GM19455 (cell line): ENCODE results near the gene MYOZ3.

Source experiments
- ATAC-seq: cut with Tn5 transposase; IDR thresholded peaks from one replicate; pipeline ENCODE4 v1.9.1; 2021; ENCODE audit not compliant: unreplicated experiment

The MYOZ3 gene

DNA sequence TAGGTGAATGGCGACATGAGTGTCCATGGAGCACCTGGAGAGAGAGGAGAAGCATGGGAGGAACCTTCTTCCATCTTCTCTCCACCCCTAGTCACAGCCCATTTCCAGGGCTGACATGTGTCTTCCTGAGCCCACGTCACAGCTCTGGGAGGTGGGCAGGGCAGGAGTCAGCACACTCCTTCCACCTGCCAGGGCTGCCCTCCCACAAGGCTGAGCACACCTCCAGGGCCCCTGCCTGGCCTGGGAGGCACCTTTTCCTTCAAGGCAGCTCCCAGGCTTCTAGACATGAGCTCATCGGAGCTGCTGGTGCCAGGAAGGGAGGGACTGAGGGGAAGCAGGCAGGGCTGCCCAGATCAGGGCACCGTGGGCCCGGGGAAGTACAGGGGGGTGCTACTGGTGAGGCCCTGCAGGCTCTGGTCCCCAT, 34.2 kb upstream of the MYOZ3 start:
- ATAC-seq = no peak

DNA sequence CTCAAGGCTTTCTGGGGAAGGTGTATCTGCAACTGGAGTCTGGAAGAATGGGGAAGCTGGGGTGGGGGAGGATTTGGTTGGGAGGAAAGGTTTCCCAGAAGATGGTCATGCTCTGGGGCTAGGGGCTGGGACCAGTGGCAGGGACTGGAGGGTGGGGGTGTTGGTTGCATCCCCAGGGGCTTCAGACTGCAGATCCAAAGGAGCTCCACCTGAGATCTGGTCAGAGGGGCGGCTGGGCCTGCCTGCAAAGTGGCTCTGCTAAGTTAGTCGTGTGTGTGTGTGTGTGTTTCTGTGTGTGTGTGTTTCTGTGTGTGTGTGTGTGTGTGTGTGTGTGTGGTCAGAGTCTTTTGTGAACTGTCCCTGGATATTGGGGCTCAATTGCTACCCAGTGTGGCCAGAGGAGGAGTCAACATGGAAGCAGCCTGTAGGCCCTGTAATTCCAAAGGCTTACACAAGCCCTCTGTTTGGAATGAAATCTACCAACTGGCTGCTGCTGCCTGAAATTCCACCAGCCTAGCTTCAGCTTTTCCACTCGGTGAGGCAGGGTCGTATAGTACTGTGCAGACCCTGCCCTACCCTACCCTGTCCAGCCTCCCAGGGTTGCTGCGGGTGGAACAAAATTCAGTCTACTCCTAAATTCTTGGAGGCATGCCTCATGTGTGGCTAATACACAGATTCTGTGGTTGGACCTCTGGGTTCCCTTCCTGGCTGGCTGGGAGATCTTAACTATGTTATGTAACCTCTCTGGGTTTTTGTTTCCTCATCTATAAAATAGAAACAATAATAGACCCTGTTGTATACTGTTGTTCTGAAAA, 33.1 kb upstream of the MYOZ3 start:
- ATAC-seq = no peak

DNA sequence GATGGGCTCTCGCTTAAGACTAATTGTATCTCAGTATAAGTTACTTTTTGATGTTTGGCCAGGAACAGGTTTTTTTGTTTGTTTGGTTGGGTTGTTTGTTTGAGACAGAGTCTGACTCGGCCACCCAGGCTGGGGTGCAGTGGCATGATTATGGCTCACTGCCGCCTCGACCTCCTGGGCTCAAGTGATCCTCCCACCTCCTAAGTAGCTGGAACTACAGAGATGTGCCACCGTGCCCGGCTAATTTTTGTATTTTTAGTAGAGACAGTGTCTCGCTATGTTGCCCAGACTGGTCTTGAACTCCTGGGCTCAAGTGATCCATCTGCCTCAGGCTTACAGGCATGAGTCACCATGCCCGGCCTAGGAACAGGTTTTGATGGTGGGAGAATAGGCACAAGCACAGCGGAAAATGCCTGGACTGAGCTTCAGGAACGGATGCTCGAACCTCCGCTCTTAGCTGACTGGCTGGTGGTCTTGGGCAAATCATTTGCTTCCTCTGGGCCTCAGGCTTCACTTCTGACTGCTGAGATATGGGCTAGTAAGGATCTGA, 32.0 kb upstream of the MYOZ3 start:
- no peak for ATAC-seq

DNA sequence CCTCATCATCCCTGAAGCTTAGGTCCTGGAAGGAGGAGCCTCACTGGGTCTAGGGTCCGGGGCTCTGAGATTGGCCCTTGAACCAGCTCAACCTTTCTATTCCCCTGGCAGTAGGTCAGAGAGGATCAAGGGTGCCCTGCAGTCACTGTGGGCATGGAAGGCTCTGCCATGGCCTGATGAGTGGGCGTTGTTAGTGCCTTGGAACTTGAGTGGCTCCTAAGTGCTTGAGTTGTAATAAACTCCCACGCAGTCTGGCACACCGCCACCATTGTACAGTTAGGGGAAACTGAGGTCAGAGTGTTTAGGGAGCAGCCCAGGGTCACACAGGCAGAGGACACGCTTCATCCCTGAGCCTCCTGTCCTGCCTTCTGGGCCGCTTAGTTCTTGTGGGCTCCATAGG, 31.0 kb upstream of the MYOZ3 start:
- no peak for ATAC-seq

DNA sequence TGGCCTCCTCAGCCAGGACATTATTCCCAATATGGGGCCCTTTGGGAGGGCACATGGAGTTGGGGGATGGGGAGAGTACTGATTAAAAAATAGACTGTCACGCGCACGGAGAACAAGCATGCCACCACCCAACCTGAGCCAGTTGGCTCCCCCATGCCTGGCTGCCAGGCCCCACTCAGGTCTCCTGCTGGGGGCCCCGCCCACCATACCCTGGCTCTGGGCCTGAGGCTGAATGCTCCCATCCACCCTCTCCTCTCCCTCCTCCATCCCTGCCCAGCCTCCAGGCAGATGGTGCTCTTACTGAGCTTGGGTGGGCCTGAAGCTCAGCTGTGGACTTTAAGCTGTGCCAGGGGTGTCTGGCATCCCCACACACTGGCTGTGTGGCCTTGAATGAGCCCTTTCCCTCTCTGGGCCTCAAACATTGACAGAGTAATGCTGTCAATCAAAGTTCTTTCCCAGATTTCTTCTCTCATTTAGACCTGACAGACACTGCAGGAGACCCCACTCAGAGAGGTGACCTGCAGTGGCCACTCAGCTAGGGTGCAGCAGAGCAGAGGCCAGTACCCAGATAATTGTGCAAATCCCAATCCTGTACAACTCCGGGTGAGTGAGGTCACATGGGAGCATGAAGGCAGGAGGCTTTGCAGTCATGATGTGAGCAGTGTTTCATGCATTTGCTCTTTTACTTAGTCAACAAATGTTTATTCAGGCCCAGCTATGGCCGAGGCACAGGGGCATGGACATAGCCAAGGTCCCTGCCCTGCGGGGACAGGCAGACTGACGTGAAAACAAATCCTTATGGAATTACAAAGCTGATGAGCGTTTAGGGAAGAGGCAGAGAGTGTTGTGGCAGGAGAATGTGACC, 30.4 kb upstream of the MYOZ3 start:
- ATAC-seq = no peak

DNA sequence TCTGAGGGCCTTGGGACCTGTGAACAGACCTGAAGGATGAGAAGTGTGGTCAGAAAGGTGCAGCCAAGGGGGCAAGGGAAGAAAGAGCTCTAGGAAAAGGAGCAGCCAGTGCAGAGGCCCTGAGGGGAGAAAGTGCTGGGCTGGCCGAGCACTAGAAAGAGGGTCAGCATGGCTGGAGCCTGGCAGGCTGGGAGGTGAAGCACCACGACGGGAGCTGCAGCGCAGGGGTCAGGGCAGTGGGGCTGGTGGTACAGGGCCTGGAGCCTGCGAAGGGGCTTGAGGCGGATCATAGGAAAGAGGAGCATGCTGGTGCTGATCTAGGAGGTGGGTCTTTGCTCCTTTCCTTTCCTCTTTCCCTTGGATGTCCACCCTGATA, 29.7 kb upstream of the MYOZ3 start:
- ATAC-seq = no peak

DNA sequence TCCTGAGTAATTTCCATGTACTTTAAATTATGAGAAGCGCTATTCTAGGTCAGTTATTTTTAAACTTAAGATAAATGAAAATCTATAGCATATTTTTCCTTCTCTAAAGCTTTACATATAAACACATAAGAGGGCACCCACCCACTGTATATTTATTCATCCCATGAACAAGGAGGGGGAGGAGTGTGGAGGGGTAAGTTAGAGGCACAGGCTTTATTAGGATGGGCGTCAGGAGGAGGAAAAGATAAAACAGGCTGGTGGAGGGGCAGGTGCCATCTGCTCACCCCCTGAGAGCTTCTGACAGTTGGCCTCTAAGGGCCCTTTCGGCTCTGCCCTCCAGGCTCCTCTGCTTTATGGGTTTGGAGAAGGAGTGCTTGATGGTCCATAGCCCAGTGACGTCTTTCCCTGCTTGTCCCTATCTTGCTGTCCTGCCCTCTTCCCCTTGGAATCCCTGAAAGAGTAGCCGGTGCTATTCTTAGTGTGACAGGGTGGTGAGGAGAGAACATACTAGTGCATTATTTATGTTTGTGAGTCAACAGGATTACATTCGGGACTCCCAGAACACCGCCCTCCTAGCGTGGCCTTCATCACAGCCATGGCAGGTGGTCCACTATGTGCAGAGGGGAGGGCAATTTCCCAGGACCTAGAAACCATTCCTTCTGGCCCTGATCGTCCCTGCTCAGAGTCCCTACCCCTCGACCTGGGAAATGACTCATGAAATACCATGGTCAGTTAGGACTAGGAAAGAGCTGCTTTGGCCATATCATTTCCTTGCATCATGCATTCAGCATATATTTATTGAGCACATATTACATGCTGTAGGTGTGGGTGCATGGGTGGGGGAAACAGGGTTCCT, 28.5 kb upstream of the MYOZ3 start:
- ATAC-seq = no peak

DNA sequence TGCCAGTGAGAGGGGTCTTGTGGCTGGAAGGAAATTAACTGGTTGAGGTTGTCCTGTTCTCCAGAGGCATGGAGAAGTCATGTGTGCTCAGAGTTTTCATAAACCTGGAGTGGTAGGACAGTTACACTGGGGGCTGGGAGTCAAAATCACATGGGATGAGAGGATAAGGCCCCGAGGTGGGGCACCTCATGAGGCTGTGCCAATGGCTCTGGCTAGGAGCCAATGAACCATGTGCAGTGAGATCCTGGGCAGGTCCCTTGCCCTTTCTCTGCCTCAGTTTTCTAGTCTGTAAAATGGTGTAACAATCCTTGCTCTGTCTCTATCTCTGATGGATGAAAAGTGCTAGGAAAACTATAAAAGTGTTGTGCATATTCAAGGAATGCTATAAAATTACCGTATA, 27.6 kb upstream of the MYOZ3 start:
- no peak for ATAC-seq

DNA sequence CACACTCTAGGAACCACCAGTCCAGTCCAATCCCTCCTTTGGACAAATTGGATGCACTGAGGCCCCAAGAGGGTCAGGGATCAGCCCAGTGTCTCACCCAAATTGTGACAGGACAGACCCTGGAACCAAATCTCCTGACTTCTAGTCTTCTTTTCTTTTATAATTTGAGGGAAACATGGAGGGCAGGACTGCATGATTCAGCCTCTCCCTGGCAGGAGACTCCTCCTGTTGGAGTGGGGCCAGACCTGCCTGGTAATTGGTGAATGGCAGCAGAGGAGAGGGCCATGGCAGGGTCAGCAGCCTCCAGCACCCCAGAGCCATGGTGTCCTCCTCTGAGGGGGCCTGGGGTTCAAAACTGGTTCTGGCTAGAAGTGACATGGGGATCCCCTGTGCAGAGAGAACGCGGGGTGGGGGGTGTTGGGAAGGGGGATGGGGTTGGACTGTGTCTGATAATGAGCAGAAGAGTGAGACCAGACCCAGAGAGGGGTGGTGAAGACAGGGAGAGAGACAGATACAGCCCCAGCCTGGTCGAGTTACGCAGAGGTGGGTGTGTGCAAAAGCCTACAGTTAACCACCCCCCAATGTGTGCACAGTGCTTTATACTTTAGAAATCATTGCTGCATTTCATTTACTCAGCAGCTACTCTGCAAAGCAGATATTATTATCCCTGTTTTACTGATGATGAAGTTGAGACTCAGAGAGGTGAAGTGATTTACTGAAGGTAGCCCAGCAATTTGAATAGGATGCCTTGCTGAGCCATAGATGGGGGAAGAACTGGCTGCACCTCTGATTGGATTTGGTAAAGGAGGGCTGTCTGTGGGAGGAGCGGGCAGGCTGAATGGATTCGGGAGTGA, 24.4 kb upstream of the MYOZ3 start:
- ATAC-seq = no peak

DNA sequence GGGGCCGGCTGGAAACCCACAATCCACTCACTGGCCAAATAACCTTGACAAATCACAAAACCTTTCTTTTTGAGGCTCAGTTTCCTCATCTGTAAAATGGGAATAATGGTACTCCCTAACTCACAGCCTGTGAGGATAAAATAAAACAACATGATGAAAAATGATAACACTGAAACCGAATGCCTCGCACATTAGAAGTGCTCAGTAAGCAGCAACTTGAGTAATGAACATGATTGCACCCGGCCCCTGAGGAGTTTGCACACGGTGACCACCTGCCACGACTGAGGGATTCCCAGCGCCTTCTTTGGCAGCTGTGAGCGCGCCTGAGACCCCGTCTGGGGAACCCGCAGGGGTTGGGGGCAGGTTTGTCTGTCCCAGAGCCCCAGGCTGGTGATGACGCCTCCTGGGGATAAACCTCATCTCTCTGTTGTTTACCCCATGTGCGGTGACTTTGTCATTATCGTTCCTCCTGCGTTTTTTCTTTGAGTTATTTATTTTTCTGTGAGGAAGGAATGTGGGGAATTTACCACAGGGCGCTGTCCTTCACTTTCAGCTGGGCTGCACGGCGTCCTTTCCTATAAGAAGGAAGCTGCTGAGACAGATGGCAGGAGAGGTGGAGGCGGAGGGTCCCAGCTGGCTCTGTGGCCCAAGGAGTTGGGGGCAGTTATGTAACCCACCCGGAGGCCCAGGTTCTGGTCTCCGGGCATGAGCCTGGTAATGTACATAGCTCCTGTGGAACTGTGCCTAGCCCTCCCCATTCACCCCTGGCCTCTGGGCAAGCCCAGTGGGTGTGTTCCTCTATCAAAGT, 23.6 kb upstream of the MYOZ3 start:
- ATAC-seq = no peak

DNA sequence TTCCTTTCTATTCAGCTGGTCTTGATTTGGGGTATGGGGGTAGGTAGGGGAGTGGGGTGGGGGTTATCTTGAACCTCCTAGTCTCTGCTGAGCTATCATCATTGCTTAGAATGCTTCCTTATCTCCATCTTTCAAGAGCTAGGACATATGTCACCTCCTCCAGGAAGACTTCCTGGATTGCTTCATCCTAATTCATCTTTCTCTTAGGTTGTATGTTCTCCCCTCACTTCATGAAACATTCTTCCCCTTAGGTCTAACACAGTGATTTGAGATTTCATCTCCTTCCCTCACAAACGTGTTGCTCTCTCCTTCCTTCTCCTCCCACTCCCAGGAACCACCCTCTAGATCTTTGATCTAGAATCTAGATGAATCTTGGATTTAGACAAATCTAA, 23.0 kb upstream of the MYOZ3 start:
- ATAC-seq = no peak

DNA sequence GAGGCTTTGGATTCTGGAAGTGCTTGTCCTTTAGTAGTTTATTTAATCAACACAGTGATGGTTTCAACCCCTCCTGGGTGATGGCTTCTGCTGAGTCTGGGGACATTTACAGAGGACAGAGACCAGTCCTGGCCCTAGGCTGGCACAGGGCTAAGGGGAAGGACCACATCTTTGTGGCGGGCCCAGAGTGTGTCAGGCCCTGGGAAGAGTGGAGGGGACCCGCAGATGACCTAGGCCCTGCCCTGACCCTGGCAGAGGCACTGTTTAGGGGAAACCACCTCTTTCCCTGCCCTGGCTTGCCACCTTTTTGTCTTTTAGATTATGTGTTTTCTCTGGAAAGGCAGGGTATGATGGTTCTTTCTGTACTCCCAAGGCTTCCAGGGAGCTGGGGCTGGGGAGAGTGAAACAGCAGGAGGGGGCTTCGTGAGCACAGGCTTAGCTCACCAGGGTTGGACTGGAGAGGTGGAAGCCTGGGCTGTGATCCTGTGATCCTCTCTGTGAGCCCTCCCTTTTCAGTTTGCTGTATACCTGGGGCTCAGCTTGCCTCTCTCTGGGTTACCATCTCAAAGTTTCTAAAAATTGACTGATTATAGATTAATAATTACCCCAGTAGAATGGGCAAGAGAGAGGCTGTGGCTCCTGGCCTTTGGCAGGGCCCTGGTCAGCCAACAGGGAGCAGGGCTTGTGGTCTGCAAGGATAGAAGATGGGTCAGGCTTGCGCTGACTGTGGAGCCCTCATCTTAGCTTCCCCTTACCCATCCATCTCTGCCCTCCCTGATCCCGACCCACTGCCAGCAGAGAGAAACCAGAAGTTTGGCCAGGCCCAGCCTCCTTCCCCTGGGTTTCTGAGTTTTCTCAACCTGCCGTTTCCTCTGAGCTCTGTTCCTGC, 22.3 kb upstream of the MYOZ3 start:
- no peak for ATAC-seq

DNA sequence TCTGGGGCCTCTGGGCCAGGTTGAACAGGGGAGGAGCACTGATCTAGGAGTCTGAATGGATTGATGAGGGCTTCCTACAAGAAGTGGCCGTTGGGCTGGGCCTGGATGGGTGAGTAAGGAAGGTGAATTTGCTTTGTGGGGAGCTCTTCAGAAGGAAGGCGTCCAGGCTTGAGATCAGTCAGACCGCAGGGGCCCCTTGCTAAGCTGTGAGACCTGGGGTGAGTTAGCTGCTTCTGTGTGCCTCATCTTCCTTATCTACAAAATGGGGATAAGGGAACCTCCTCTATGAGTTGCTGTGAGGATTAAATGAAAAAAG, 21.7 kb upstream of the MYOZ3 start:
- no peak for ATAC-seq

DNA sequence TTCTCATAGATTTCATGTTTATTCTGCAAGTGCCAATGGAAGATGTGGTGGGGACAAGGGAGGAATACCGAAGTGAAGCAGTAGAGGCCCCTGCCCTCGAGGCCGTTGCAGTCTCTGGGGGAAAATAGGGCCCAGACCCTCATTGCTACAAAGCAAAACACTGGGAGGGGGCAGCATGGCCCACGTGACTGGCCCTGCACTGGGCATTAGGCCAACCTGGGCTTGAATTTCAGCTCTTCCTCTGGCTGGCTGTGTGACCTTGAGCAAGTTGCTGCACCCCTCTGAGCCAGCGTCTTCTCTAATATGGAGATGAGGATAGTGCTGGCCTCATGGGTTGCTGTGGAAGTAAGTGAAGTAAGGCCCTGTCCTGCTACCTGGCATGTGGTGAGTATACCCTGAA, 21.3 kb upstream of the MYOZ3 start:
- ATAC-seq = no peak

DNA sequence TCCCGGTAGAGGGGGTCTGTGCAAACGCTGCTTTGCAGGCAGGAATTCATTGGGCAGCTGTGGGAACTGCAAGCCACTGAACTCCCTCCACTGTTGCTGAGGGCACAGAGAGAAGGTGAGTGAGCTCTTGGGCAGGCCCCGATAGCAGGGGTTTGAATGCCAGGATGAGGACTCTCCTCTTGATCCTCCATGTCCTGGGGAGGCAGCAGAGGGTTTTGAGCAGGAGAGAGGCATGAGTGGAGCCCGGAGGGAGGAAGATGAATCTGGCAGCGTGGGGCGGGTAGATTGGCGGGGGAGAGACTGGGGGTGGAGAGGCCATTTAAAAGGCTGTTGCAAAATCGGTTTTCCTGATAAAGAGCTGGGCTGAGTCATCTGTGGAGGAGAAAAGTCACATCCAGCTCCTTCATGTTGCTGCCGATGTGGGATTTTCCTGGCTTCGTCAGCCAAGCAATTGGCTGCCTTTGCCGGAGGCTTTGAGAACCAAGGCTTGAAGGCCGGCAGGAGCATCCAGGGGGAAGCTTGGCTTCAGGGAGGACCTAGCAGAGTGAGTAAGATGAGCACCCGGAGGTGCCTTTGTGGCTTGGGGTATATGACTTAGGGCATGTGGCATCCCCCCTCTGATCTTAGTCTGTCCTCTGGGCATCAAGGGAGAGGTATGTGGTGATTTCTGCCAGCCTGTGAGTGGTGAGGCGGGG, 20.6 kb upstream of the MYOZ3 start, which contains the start of gene SYNPO:
Gene SYNPO, plus strand, starts transcription at position 350 of the 695 bp plus-strand sequence. CDS start 7,616 bp downstream, outside the sequence.
- no peak for ATAC-seq

DNA sequence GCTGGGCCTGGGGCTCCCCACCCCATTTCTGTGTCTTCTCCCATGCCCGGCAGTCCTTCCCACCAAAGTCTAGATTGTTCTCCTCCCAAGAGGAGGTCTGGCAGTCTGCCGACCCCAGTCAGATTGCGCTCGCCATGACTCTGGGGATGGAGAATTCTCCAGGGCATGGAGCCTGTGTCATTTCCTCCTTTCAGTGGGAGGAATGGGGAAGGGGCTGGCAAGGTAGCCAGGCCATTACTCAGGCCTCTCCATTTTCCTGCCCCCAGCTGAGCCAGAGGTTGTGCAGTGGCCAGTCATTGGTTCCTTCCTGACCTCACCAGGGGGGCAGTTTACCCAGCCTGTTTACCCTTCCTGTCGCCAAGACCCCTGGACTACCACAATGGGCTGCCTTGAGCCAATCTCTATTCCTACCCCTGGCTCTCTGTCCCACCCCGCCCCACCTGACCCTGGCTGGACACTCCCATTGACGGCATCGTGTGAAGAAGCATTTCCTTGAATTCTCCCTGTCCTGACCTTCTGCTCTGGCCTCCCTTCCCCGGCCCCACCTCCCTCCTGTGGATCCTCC, 20.0 kb upstream of the MYOZ3 start:
- ATAC-seq = no peak

DNA sequence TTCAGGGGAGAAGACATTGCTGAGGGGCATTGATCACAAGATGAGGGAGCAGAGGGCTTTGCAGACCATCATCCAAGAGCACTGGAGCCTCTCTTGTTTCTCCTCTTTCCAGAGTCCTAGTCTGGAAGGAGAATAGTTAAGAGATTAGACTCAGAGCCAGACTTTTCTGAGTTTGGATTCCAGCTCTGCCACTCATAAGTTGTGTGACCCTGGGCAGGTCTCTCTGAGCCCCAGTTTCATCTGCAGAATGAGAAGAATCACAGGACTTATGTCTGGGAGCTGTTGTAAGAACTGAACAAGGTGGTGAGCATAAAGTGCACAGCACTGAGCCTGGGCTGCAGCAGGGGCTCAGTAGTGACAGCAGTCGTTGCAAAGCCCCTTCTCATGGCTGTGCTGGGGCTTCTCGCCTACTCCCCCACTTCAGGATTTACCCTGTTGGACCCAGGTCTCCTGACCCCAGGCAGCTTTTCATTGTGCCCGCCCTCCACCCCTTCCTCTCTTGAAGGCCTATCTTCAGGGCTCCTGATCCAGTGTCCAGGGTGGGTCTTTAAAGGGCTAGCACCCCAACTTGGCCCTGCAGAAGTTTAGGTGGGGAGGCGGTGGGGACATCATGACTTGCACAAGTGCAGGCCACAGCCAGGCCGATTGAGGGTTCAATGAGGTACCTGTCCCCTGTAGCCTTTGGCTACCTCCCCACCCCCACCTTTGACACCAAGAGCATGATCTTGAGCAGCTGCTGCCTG, 19.1 kb upstream of the MYOZ3 start:
- ATAC-seq = no peak
